AG08396 (cell line): ENCODE data around the gene TAGLN2.

Experiments
- DNase-seq: peaks from one replicate; pipeline ENCODE4 v3.0.0; 2012; ENCODE audit warnings: low spot score, mixed read lengths

Gene TAGLN2

DNA sequence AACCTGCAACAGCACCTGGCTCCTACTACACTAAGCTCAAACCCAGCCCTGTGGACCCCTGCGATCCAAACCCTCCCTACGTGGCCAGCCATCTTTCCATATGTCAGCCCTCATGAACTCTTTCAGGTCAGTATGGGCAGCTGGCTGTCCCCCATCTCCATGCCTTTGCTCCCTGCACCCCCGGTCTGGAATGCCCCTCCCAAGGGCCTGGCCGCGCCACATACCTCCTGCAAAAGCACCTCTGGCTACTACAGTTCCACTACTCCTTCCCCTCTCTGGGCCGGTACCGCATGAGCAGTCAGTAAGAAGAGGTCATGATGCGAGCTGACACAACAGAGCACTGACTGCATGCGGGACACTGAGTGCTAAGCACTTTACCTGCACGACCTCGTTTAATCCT, 10.0 kb upstream of the TAGLN2 start:
- DNase-seq = no peak

DNA sequence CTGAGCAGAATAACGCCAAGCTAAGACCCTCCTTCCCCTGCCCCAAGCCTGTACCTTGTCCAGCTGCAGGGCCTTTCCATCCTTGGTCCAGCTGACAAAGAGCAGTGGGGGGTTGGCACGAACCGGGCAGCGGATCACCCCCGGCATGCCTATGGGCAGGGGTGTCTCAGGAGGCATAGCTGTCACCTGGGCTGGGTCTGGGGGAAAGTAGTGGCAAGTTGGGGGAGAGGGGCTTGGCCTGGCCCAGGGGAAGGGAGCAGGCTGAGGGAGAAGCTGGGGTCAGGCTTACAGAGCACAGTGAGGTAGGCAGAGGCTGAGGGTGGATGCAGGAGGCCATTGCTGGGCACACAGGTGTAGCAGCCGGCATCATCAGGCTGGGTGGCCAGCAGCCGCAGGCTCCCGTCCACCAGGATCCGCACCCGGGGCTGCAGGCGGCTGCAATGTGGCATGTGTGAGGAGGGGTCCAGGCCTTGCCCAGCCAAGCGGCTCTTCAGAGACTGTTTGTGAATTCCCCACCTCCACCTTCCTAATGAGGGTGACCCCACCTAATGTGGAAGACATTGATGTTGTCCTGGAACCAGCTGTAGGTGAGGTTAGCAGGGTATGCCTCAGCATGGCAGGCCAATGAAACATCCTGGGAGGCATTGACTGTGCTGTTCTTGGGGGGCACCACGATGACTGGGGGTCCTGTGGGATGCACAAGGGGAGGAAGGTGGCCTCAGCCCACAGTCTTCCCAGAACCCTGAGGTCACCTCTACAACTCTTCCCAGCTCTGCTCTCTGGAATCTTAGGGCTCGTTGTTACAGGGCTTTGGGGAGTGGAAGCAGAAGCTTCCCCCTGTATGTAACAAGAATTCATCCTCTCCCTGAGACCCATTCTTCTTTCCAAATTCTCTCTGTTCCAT, 9.1 kb upstream of the TAGLN2 start:
- DNase-seq = no peak

GRCh38 chr1:159933347-159933746, 8.0 kb upstream of the TAGLN2 start:
- no peak for DNase-seq

GRCh38 chr1:159932296-159933285, 7.3 kb upstream of the TAGLN2 start:
- no peak for DNase-seq

- no peak for DNase-seq
These were observed 6.5 kb upstream of the TAGLN2 start for GRCh38 chr1:159931795-159932173.

GRCh38 chr1:159931101-159931794, 5.9 kb upstream of the TAGLN2 start:
- no peak for DNase-seq

GRCh38 chr1:159930634-159931033, 5.3 kb upstream of the TAGLN2 start:
- DNase-seq = no peak

GRCh38 chr1:159930216-159930615, 4.9 kb upstream of the TAGLN2 start:
- DNase-seq = no peak

GRCh38 chr1:159929155-159930051, 4.1 kb upstream of the TAGLN2 start:
- no peak for DNase-seq

DNA sequence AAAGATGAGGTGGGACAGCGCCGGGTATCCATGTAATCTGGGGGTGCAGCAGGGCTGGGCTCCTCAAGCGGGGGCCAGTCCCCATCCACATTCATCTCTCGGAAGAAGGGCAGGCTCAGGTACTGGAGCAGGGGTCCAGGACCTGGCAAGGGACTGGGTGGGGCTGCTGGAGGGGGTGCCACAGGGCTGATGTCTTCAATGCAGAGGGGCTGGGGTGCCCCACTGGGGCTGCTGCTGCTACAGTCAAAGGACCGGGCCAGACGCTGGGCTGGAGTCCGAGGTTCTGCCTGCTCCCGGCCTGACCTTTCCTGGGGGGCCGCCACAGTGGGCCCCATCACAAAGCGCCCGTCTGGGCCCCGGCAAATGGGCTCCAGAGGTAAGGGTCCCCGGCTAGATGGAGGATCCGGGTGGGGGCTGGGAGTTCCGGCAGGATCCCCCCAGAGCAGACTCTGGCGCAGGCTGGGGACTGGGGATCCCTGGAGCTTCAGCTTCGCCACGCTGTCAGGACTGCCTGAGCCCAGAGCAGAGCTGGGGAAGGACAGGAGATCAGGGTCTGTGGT, 3.3 kb upstream of the TAGLN2 start:
- DNase-seq = no peak

GRCh38 chr1:159927849-159928431, 2.6 kb upstream of the TAGLN2 start:
- DNase-seq = no peak

DNA sequence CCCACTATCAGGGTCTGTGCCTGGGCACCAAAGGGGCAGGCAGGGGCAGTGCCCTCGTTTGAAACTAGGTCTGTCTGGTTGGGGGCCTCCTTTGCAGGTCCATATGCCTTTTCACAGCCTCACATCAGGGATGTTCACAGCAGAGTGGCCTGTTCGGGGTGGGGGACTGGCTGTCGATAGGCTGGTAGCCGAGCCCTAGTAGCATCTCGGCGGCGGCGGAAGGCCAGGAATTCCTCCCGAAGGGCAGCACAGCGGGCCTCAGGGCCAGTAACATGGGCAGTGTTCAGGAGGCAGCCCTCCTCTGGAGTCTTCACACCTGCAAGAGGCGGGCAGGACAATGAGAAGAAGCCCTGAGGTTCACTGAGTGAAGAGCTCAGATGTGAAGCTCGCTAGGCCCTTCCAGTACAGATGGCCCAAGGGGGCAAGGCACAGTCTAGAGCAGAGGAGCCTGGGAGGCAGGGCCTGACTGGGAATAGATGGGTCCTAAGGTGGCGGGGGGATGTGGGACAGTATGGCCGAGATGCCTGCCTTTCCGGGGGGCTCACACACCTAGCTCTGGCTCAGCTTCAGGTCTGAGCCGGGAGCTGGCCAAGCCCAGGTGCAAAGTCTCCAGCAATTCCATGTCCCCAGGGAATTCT, 2.0 kb upstream of the TAGLN2 start:
- no peak for DNase-seq

DNA sequence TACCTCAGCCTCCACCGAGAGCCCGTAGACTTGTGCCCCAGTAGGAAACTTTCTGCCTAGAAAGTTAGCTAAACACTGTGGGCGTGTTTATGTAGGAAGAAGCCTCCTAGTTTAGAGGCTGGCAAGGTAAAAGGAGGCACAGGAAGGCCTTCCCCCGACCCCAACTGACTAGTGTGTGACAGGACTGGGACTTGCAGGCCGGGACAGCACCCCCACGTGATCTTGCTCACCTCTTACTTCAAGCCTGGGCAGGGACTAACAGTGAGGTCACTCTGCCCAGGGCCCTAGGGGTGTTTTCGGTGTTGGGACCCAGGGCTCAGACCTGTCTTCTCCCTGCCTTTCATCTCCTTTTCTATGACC, 392 bp upstream of the TAGLN2 start:
- DNase-seq = peak; percentile 55

GRCh38 chr1:159924025-159924790, 1.1 kb downstream of the TAGLN2 start:
- DNase-seq = peak; percentile 99

GRCh38 chr1:159923203-159924024, 1.9 kb downstream of the TAGLN2 start:
- peak; percentile 83 for DNase-seq

DNA sequence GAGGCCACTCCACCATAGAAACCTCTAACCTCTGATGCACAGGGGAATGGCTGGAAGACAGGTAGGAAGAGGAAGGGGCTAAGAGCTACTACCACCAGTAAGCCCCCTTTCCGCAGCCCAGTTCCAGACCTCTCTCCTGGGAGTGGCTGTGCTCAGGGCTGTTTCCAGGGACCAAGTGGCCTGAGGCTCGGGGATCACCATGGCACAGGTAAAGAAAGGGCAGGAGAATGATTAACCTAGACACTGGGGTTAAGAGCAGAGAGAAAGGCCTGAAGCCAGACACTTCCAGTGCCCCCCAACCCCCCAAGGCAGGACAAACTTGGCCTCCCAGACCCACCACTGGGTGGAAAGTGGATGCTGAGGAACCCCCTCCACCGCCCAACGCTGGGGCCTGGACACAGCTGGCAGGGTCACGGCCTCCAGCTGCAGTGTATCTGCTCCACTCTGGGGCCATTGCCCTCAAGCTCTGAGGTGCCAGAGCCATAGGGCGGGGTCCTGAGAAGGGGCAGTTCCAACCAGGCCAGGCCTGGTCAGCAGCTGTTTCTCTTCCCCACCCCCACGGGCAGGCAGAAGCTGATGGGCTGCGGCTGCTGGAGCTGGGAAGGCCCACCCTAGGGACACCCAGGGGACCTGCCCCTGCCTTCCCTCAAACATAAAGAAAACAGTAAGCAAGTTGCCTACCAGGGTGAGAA, 2.6 kb downstream of the TAGLN2 start:
- peak; percentile 60 for DNase-seq

GRCh38 chr1:159921700-159922504, 3.4 kb downstream of the TAGLN2 start:
- DNase-seq = no peak
